Measurements from ENCODE around the gene ZNF521.

ZNF521 gene

GRCh38 chr18:25057491-25058050 lies 294.4 kb downstream of the ZNF521 start:
- H3K4me3 ChIP-seq (replicated peaks; ENCODE audit: low read depth, low read length) = no peak overlapping the region
- TF ChIP-seq CTCF (IDR thresholded peaks at IDR 0.05; ENCODE audit: low read length, missing control alignments) = no peak
- no peak for DNase-seq (ENCODE audit: low read depth)

DNA sequence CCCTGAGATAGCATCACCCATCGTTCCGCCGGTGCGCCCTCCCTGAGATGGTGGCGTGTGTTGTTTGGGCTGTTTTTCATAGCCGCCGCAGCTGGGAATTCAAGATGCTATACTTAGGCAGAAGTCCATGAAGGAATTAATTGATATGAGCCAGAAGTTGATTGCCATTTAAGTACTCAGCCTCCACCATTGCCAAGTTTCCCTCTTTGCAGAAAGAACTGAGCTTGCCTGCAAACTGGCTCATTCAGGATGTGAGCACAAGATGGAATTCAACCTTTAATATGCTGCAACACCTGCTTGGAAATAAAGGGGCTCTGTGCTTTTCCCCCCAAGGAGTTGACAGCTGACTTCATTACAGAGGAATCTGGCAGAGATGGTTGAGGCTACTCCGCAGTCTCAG lies 295.5 kb downstream of the ZNF521 start:
- no peak for DNase-seq (ENCODE audit: low read depth)
- no peak overlapping the region for H3K4me3 ChIP-seq (replicated peaks; ENCODE audit: low read depth, low read length)
- TF ChIP-seq CTCF (IDR thresholded peaks at IDR 0.05; ENCODE audit: low read length, missing control alignments) = no peak

GRCh38 chr18:25055076-25055475 lies 296.9 kb downstream of the ZNF521 start:
- TF ChIP-seq CTCF (IDR thresholded peaks at IDR 0.05; ENCODE audit: low read length, missing control alignments) = no peak
- no peak overlapping the region for H3K4me3 ChIP-seq (replicated peaks; ENCODE audit: low read depth, low read length)
- peak; percentile 28 for DNase-seq (ENCODE audit: low read depth)

DNA sequence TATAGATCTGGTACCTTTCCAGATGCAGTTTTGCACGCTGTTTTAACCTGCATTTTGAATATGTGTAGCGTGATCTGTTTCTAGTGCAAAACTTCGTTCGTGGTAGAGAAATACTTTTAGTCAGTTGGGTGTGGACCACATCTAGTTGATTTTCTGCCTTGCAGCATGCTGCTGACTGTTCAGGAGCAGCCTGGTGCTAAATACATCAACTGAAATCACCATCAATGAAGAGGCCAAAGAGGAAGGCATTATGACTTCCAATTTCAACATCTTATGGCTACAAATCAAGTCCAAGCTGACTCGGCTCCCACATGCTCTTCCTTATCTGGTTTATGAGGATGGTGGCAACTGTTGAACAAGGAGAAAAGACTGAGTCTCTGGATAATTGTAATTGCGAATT lies 298.5 kb downstream of the ZNF521 start:
- no peak overlapping the region for H3K4me3 ChIP-seq (replicated peaks; ENCODE audit: low read depth, low read length)
- TF ChIP-seq CTCF (IDR thresholded peaks at IDR 0.05; ENCODE audit: low read length, missing control alignments) = no peak
- DNase-seq (ENCODE audit: low read depth) = peak; percentile 3

GRCh38 chr18:25052511-25052921 lies 299.4 kb downstream of the ZNF521 start:
- no peak for TF ChIP-seq CTCF (IDR thresholded peaks at IDR 0.05; ENCODE audit: low read length, missing control alignments)
- no peak overlapping the region for H3K4me3 ChIP-seq (replicated peaks; ENCODE audit: low read depth, low read length)
- DNase-seq (ENCODE audit: low read depth) = no peak

GRCh38 chr18:25050605-25051004 lies 301.4 kb downstream of the ZNF521 start:
- TF ChIP-seq CTCF (IDR thresholded peaks at IDR 0.05; ENCODE audit: low read length, missing control alignments) = no peak
- no peak for DNase-seq (ENCODE audit: low read depth)
- no peak overlapping the region for H3K4me3 ChIP-seq (replicated peaks; ENCODE audit: low read depth, low read length)

GRCh38 chr18:25047983-25048382 lies 304.0 kb downstream of the ZNF521 start:
- no peak for TF ChIP-seq CTCF (IDR thresholded peaks at IDR 0.05; ENCODE audit: low read length, missing control alignments)
- DNase-seq (ENCODE audit: low read depth) = no peak

More at GRCh38 chr18:25047983-25048382, 304.0 kb downstream of the ZNF521 start:
- no peak overlapping the region for H3K4me3 ChIP-seq (replicated peaks; ENCODE audit: low read depth, low read length)

Measured in fibroblast of pulmonary artery (primary cell).